BLaER1 (cell line): ENCODE results near the gene TPCN2.

Source experiments
- H3K27ac ChIP-seq: shearing (Covaris generic); formaldehyde crosslinking; 2 replicates; pipeline ENCODE4 v1.8.1; 2022
- H3K27me3 ChIP-seq: shearing (Covaris generic); formaldehyde crosslinking; 2 replicates; pipeline ENCODE4 v1.8.1; 2022
- H3K36me3 ChIP-seq: shearing (Covaris generic); formaldehyde crosslinking; 2 replicates; pipeline ENCODE4 v1.8.1; 2022
- H3K4me1 ChIP-seq: shearing (Covaris generic); formaldehyde crosslinking; 2 replicates; pipeline ENCODE4 v1.8.1; 2022
- H3K4me2 ChIP-seq: shearing (Covaris generic); formaldehyde crosslinking; 2 replicates; pipeline ENCODE4 v1.8.1; 2022
- H3K4me3 ChIP-seq: shearing (Covaris generic); formaldehyde crosslinking; 2 replicates; pipeline ENCODE4 v1.8.1; 2022
- H3K9ac ChIP-seq: shearing (Covaris generic); formaldehyde crosslinking; 2 replicates; pipeline ENCODE4 v1.8.1; 2022
- H3K9me3 ChIP-seq: shearing (Covaris generic); formaldehyde crosslinking; 2 replicates; pipeline ENCODE4 v1.8.1; 2022
- H4K20me1 ChIP-seq: shearing (Covaris generic); formaldehyde crosslinking; 2 replicates; pipeline ENCODE4 v1.8.1; 2022
- Cebpa-rat ChIP-seq: shearing (Covaris generic); IDR thresholded peaks from 2 replicates; pipeline ENCODE4 v1.8.1; 2022

TPCN2 gene

DNA sequence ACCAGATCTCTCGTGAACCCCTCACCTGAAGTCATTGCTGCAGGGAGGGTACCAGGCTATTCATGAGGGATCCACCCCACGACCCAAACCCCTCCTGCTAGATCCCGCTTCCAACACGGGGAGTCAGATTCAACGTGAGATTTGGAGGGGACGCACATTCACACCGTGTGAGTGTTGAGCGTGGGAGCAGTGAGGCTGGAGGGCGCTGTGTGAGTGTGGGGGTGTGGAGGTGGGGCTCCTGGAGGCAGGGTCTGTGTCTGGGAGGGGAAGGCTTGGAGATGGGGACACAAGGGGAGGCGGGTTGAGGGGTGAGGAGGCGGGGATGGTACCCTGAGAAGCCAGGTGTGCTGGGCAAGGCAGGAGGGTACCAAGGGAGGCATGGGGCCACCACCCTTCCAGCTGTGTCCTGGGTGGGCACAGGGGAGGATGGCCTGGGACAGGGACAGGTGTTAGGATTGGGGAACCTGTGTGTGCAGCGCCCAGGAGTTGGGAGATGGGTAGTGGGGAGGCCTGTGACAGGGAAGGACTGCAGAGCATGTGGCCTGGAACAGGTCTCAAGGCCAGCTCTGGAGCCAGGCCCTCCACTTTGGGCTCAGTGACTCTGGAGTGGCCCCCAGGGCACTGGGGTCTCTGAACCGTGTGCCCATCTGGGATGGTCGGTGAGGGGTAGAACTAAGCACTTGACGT lies 13.6 kb downstream of the TPCN2 start:
- no peak overlapping the region for H3K9ac ChIP-seq
- no peak overlapping the region for H3K27ac ChIP-seq
- no peaks in the 10 kb centered on the region for H3K9me3 ChIP-seq
- H3K36me3 ChIP-seq, result peaks cover 83% of the 10 kb centered on the region
- H3K4me2 ChIP-seq, result no peak overlapping the region
- H3K4me3 ChIP-seq, result no peak overlapping the region
- peaks cover 53% of the 10 kb centered on the region for H3K4me1 ChIP-seq
- H4K20me1 ChIP-seq, result peaks cover 98% of the 10 kb centered on the region
- no peaks in the 10 kb centered on the region for H3K27me3 ChIP-seq
- no peak for TF ChIP-seq Cebpa-rat

- H3K36me3 ChIP-seq, result peaks cover 83% of the 10 kb centered on the region
- no peaks in the 10 kb centered on the region for H3K27me3 ChIP-seq
- no peak overlapping the region for H3K4me2 ChIP-seq
- no peak overlapping the region for H3K4me3 ChIP-seq
- H4K20me1 ChIP-seq, result peaks cover 98% of the 10 kb centered on the region
- no peak for TF ChIP-seq Cebpa-rat
- H3K27ac ChIP-seq, result no peak overlapping the region
- no peak overlapping the region for H3K9ac ChIP-seq
- peaks cover 48% of the 10 kb centered on the region for H3K4me1 ChIP-seq
- H3K9me3 ChIP-seq, result no peaks in the 10 kb centered on the region
These were observed 14.3 kb downstream of the TPCN2 start for GRCh38 chr11:69062873-69063651.

DNA sequence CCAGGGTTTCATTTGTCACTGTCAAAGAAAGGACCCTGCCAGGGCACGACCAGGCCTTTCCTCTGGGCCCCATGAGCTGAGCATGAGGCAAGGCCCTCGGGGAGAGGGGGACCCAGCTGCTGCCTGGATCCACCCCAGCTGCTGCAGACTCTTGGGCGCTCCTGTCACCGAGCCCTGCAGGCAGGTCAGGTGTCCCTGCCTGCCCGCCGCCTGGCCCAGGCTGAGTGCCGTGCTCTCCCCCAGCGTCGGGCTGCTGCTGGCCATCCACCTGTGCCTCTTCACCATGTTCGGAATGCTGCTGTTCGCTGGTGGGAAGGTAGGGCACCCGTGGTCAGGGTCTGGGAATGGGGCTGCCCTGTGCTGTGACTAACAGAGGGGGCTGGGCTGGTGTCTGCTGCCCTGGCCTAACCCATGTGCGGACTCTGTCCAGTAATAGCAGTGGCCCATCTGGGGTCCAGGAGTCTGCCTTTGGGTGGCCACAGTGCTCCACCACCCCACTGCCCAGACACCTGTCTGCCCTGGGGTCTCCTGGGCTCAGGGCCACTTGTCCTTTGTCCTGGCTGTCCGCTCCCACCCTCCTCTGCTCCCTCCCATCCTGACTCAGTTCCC lies 15.0 kb downstream of the TPCN2 start:
- peaks cover 81% of the 10 kb centered on the region for H3K36me3 ChIP-seq
- no peak overlapping the region for H3K4me2 ChIP-seq
- H4K20me1 ChIP-seq, result peaks cover 92% of the 10 kb centered on the region
- no peaks in the 10 kb centered on the region for H3K27me3 ChIP-seq
- H3K9me3 ChIP-seq, result no peaks in the 10 kb centered on the region
- peaks cover 42% of the 10 kb centered on the region for H3K4me1 ChIP-seq
- H3K27ac ChIP-seq, result no peak overlapping the region
- H3K9ac ChIP-seq, result no peak overlapping the region
- TF ChIP-seq Cebpa-rat, result no peak
- no peak overlapping the region for H3K4me3 ChIP-seq

DNA sequence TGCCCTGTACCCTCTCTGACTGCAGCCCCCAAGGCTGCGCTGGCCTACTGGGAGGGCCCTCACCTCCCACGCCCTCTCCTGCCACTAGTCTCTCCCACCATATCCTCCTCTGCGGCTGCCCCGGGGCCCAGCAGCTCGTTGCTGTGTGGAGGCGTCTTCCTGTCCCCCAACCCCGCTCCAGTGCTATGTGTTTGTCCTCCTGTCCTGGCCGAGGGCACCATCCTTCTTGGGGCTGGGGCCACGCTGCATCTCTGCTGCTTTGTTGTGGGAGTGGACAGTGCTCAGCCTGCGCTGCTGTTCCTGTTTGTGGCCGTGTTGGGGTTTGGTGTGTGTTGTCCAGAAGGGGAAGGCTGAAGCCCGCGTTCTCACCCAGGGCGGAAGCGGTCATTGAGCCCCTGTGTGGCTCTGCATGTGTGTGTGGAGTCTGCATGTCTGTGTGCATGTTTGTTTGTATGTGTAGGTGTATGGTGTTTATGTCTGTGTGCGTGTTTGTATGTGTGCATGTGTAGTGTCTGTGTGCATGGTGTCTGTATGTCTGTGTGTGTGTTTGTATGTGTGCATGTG lies 15.7 kb downstream of the TPCN2 start:
- no peaks in the 10 kb centered on the region for H3K9me3 ChIP-seq
- no peaks in the 10 kb centered on the region for H3K27me3 ChIP-seq
- H3K4me2 ChIP-seq, result no peak overlapping the region
- TF ChIP-seq Cebpa-rat, result no peak
- H3K36me3 ChIP-seq, result peaks cover 78% of the 10 kb centered on the region
- no peak overlapping the region for H3K4me3 ChIP-seq
- H3K27ac ChIP-seq, result no peak overlapping the region
- peaks cover 85% of the 10 kb centered on the region for H4K20me1 ChIP-seq
- peaks cover 37% of the 10 kb centered on the region for H3K4me1 ChIP-seq
- no peak overlapping the region for H3K9ac ChIP-seq

- no peaks in the 10 kb centered on the region for H3K9me3 ChIP-seq
- H3K4me2 ChIP-seq, result no peak overlapping the region
- H3K4me3 ChIP-seq, result no peak overlapping the region
- peaks cover 81% of the 10 kb centered on the region for H4K20me1 ChIP-seq
- no peak overlapping the region for H3K27ac ChIP-seq
- no peak overlapping the region for H3K9ac ChIP-seq
- H3K27me3 ChIP-seq, result no peaks in the 10 kb centered on the region
- H3K4me1 ChIP-seq, result peaks cover 29% of the 10 kb centered on the region
- TF ChIP-seq Cebpa-rat, result no peak
- H3K36me3 ChIP-seq, result peaks cover 72% of the 10 kb centered on the region
These were observed 16.5 kb downstream of the TPCN2 start for GRCh38 chr11:69065147-69065710.

- TF ChIP-seq Cebpa-rat, result no peak
- Histone ChIP-seq H3K4me2 (0 out of 2 replicates have a peak overlapping the region, but pooled peaks have one; percentile 6), H4K20me1 (peaks cover 77% of the 10 kb centered on the region), H3K9me3 (no peaks in the 10 kb centered on the region), H3K9ac (0 out of 2 replicates have a peak overlapping the region, but pooled peaks have one; percentile 8), H3K4me1 (peaks cover 17% of the 10 kb centered on the region), H3K27me3 (no peaks in the 10 kb centered on the region), H3K27ac (peak overlapping the region; percentile 41; the same call in 1 of the 2 replicates), H3K36me3 (peaks cover 72% of the 10 kb centered on the region), H3K4me3 (no peak overlapping the region)
These were observed 17.7 kb downstream of the TPCN2 start for GRCh38 chr11:69066122-69067112.

DNA sequence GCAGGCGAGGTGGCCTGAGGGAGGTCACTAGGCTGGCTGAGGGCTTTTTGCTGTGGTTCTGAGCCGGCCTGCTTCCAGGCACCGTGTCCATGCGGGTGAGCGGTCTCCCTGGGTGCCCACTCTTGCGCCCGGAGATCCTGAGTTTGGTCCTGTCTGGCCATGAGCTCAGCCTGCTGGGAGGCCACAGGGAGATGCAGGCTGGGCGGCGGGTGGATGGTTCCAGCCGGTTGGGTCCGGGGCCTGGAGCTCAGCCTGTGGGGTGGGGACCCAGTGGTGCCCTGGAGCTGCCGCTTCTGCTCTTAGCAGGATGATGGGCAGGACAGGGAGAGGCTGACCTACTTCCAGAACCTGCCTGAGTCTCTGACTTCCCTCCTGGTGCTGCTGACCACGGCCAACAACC lies 18.5 kb downstream of the TPCN2 start:
- TF ChIP-seq Cebpa-rat, result no peak
- Histone ChIP-seq H3K27me3 (no peaks in the 10 kb centered on the region), H3K36me3 (peaks cover 74% of the 10 kb centered on the region), H3K27ac (peak overlapping the region; percentile 41; the same call in 1 of the 2 replicates), H3K4me1 (peaks cover 16% of the 10 kb centered on the region), H3K4me2 (0 out of 2 replicates have a peak overlapping the region, but pooled peaks have one; percentile 6), H4K20me1 (peaks cover 77% of the 10 kb centered on the region), H3K9me3 (no peaks in the 10 kb centered on the region), H3K9ac (0 out of 2 replicates have a peak overlapping the region, but pooled peaks have one; percentile 24), H3K4me3 (no peak overlapping the region)

DNA sequence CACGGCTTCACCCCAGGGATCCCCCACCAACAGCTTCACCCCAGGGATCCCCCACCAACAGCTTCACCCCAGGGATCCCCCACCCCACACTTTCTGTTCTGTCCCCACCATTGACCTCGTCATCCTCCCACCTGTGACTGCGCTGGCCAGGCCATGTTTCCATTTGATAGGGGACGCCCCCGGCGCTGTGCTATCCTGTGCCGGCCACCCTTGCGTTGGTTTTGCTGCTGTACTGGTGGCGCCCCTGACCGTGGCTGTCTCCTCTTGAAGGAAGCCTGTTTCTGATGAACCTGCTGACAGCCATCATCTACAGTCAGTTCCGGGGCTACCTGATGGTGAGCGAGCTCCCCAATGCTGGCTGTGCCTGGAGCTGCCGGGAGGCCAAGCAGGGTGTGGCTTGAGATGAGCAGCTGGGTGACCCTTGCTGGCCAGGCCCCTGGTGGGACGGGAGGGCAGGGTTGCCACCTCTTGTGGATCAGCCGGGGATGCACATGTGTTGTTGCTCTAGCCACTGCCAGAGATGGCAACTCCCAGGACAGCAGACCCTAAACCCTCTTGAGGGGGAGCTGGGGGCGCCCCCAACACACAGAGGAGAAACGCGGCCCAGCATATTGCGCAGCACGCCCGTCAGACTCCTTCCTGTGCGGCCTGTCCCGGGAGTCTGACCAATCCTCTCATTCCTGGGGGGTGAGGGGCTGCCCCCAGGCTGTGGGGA lies 22.5 kb downstream of the TPCN2 start:
- Histone ChIP-seq H3K4me3 (no peak overlapping the region), H3K9me3 (no peaks in the 10 kb centered on the region), H3K4me2 (no peak overlapping the region), H4K20me1 (peaks cover 79% of the 10 kb centered on the region), H3K4me1 (peaks cover 46% of the 10 kb centered on the region), H3K27me3 (no peaks in the 10 kb centered on the region), H3K9ac (no peak overlapping the region), H3K36me3 (peaks cover 59% of the 10 kb centered on the region), H3K27ac (no peak overlapping the region)
- no peak for TF ChIP-seq Cebpa-rat
